Gastroesophageal sphincter (tissue), 3 donors: Measurements from ENCODE around the gene CACNA1F.

Experiments
- CTCF ChIP-seq, 4 experiments: fragments of 200-600 bp in 2 of 4; fragments of 450-650 bp in 2 of 4; sonication (generic) in 1 of 4; IDR thresholded peaks; one replicate each; pipeline ENCODE4 v1.5.1; 2017 to 2019; ENCODE audit warnings: antibody characterized with exemption in 4 of 4, mild to moderate bottlenecking in 2 of 4, moderate library complexity in 2 of 4
- EP300 ChIP-seq: sonication (generic); formaldehyde crosslinking; IDR thresholded peaks from one replicate; pipeline ENCODE4 v1.6.1; 2017; ENCODE audit warnings: antibody characterized with exemption, mild to moderate bottlenecking
- POLR2A ChIP-seq, 2 donors: fragments of 450-650 bp; IDR thresholded peaks; one replicate each; pipeline ENCODE4 v1.6.1; 2017; ENCODE audit warnings: antibody characterized with exemption in 2 of 2, mild to moderate bottlenecking in 2 of 2, moderate library complexity in 1 of 2

GRCh38 chrX:49271341-49271740, 38.2 kb upstream of the CACNA1F start:
- no peak for TF ChIP-seq CTCF (IDR thresholded peaks at IDR 0.05)
- TF ChIP-seq POLR2A (IDR thresholded peaks at IDR 0.05), result no peak
- TF ChIP-seq EP300, result no peak
